GM12892 (cell line): ENCODE measurements around the gene NKRF.
A peak's percentile ranks its signal among the peaks of the same experiment; 100 is the strongest.

Source experiments
- DNase-seq: peaks from one replicate; pipeline ENCODE4 v3.0.0; 2011; ENCODE audit not compliant: insufficient read length
- FAIRE-seq: peaks from 2 replicates; lab custom pipeline; 2011; peaks lifted over from hg19 to GRCh38; lab: Jason Lieb, UNC
- POLR2A ChIP-seq: IDR thresholded peaks from 2 replicates; pipeline ENCODE4 v1.6.1; 2011; ENCODE audit warnings: low read depth, low read length, control low read depth
- POLR2AphosphoS5 ChIP-seq: IDR thresholded peaks from 2 replicates; pipeline ENCODE4 v1.6.1; 2011; ENCODE audit warnings: low read depth, low read length, control low read depth
- TAF1 ChIP-seq: IDR thresholded peaks from 2 replicates; pipeline ENCODE4 v1.6.1; 2011; ENCODE audit warnings: low read depth, mild to moderate bottlenecking, control low read depth, low read length, borderline replicate concordance

NKRF gene

DNA sequence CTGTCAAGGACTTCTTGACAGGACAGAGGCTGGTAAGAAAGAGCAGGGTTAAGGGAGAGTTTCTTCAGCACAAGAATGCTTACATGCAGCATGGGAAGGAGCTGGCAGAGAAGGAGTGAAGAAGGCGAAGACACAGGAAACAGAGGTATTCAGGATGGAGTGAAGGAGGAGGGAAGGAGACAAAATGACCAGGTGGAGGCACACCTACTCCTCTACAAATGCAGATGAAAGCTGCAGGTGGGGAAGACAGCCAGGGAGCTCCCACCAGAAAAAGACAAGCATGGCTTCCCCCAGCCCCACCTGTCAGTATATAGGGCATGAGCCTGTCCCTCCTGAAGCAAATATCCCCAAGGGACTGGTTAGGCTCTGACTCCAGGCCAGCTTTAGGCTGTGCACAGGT is 29.6 kb upstream of the NKRF start:
- DNase-seq (no peak), FAIRE-seq (no peak)
- TF ChIP-seq TAF1 (no peak), POLR2A (no peak), POLR2AphosphoS5 (no peak)

DNA sequence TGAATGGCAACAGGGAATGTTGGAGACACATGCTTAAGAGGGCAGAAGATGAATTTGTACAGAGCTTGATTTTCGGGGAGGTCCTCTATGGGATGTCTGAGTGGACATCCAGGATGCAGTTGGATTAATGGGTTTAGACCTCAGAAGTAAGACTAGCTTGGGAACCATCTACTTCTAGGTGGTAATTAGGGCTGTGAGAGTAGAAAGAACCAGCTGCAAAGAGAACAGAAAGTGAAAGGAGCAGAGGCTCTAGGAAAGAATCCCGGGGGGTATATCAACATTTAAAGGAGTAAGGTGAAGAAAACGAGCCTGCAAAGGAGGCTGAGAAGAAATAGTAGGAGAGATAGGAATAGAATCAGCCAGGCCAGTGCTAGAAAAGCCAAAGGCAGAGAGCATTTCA is 29.0 kb upstream of the NKRF start:
- no peak for FAIRE-seq
- TF ChIP-seq POLR2A (no peak), POLR2AphosphoS5 (no peak), TAF1 (no peak)
- no peak for DNase-seq

DNA sequence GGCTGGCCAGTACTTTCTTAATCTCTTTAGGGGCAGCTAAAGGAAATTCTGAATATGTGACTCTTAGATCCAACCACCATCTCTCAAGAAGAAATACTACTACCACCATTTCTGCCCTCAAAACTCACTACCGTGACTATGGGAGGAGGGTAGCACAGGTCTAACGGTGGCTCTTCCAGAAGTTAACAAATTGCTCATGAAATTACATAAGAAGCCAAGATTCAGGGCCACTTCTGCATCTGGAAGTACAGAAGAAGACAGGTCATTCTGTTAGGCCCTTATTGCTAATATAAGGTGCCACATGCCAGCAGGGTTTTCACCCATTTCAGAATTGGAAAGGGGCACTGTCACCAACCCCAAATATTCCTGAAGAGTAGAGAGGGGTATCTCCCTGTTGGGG is 19.6 kb upstream of the NKRF start:
- DNase-seq: no peak
- no peak for TF ChIP-seq POLR2A
- TF ChIP-seq POLR2AphosphoS5: no peak
- TF ChIP-seq TAF1: no peak
- no peak for FAIRE-seq

DNA sequence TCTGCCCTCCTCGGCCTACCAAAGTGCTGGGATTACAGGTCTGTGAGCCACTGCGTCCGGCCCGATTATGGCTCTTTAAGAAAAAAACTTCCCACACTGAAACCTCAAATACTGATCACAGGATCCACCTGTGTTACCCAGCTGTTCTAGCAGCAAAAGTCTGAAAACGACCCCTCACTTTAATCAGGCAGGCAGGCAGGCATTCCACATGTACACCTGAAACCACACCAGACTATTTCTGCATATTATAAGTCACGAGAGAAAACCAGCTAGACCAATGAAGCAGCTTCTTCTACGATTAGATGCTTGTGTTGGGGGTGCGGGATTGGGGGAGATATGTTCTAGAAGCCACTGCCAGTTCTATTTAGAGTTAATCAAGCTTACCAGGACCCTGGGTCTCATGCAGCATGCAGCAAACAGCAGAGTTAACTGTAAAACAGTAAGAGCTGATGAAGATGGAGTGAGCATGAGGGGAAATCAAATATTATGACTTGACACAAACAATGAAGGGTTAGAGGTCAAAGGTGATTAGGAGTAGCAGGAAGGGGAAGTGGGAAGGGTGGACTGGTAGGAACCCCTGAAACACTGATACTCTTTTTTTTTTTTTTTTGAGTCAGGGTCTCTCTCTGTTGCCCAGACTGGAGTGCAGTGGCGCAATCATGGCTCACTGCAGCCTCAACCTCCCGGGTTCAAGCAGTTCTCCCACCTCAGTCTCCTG is 18.9 kb upstream of the NKRF start:
- no peak for TF ChIP-seq POLR2A
- no peak for TF ChIP-seq POLR2AphosphoS5
- no peak for TF ChIP-seq TAF1
- DNase-seq (no peak), FAIRE-seq (peak; percentile 46)

DNA sequence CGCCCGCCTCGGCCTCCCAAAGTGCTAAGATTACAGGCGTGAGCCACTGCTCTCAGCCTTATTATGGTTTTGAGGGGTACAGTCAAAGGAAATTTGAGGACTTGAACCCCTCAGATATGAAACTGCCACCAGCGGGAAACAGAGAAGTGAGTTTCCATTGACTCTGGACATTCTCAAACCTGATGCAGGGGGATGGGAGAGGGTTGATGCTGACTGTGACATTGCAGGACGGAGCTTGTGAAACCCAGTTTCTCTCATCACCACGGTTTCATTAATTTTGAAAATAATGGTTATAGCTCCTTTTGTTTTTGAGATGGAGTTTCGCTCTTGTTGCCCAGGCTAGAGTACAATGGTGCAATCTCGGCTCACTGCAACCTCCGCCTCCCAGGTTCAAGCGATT is 18.2 kb upstream of the NKRF start:
- FAIRE-seq: no peak

DNA sequence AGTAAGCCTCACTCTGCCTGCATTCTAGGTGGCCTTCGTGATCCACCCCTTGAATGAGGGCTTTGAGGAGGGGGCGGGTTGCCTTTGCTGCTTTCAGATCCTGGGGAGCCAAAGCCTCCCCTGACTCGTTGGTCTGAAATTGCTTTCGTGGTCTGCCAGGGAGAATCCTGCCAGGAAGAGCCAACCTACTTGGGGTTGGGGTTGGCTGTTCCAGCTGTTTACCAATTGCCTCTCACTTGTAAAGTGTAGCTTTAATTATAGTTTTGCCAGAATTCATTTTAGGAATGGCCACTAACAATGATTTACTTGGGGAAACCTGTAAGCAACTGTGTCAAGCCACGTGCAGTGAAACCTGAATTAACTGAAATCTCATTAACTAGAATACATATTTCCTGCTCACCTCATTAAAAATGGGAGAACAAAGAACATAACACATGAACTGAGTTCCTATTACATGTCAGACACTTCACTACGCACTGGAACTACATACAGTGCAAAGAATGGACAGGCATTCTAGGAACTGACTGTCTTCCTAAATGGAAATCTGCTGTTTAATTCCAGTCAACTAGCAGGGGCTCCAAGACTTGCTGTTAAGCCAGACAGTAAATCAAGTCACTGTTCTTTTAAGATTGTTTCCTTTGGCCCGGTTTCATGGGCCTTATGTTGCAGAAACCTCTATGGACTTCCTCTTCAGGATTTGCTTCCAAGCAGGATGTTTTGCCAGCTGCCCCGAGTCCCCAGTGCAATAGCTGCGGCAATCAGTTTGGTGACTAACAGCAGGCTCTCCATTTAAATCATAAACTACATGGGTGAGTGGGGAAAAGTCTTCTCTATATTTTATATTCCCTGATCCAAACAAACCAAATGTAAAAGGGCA is 16.4 kb upstream of the NKRF start:
- TF ChIP-seq POLR2A (no peak), POLR2AphosphoS5 (no peak), TAF1 (no peak)
- DNase-seq: no peak
- peak; percentile 53 for FAIRE-seq

More for the DNA sequence above, 18.2 kb upstream of the NKRF start:
- TF ChIP-seq POLR2AphosphoS5 (no peak), TAF1 (no peak), POLR2A (no peak)
- DNase-seq: no peak

DNA sequence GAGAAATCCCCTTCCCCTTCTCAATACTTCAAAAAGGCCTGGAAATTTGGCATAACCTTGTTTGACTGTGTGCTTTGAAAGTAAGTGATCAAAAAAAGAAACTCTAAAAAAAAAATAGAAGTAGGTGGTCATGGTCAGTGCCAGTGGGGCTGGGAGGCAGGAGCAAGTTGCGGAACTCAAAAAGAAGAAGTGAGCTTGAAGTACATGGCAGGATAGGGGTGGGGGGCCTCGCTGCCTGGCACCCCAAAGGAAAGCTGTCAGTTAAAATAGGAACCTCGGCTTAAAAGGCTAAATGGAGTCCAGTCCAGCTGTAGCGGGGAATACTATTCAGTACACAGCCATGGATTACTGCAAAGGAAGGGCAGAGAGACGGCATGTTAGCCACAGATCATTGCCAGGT is 12.2 kb upstream of the NKRF start:
- TF ChIP-seq POLR2A (no peak), TAF1 (no peak), POLR2AphosphoS5 (no peak; the same call in 1 of the 2 replicates)
- DNase-seq (no peak), FAIRE-seq (peak; percentile 93)

DNA sequence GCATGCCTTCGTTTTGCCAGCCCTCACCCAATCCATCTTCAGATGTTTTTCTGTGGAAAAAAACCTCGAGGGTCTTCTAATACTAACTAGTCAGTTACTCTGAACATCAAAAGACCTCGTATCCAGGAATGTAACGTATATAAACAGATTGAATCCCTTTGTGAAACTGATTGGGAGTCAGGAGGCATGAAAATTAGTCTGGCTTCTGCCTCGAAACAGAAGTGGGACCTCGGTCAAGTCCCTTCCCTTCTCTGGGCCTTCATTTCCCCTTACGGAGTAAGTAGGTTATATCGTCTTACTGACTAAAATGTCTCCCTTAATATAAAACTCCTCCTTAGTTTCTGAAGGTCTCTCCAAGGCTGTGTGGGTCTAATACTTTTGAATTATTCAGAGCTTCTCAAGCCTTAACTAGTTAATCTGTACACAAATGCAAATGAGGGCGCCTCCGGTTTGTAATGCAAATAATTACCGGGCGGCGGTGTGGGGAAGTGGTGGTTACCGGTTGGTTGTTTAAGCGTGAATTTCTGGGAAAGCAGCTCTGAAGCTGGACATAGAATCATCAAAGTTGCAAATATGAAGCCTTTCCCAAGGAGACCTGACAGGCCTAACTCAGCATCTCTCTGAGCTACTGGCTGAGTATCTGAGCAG is 11.4 kb upstream of the NKRF start:
- FAIRE-seq: peak; percentile 76
- peak; percentile 62 for TF ChIP-seq POLR2A
- TF ChIP-seq TAF1: no peak
- no peak for DNase-seq

DNA sequence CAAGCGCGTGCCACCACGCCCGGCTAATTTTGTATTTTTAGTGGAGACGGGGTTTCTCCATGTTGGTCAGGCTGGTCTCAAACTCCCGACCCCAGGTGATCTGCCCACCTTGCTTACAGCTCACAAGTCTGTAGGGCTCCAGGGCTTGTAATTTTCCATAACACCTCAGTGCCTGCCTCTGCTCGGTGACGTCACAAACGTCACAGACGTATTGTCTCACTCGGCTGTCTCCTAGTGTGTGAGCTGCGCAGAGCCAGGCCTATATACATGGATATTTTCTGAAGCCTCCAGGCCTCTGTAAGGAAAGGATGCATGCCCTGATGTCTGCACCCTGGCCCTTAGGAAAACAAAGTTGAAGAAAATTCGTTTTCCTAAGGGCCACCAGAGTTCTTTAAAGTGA is 8.6 kb upstream of the NKRF start:
- no peak for DNase-seq
- no peak for FAIRE-seq
- TF ChIP-seq POLR2A (no peak), POLR2AphosphoS5 (no peak), TAF1 (no peak)

DNA sequence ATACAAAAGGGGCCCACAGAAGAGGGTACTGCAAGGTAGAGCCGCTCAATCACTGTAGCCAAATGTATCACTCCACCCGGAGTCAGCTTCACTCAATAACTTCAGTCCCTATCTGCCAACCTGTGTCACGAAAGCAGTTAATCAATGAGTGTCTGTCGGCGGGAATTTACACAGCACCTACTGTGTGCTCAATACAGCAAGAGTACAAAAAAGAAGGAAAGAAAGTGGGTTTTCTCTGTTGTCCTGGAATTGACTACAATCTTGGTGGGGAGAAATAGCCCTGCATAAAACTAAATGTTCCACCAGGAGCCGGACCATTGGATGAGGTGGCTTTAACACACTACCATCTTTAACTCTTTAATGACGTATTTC is 780 bp upstream of the NKRF start:
- DNase-seq (no peak), FAIRE-seq (peak; percentile 76)
- TF ChIP-seq TAF1 (no peak), POLR2A (no peak), POLR2AphosphoS5 (no peak)

DNA sequence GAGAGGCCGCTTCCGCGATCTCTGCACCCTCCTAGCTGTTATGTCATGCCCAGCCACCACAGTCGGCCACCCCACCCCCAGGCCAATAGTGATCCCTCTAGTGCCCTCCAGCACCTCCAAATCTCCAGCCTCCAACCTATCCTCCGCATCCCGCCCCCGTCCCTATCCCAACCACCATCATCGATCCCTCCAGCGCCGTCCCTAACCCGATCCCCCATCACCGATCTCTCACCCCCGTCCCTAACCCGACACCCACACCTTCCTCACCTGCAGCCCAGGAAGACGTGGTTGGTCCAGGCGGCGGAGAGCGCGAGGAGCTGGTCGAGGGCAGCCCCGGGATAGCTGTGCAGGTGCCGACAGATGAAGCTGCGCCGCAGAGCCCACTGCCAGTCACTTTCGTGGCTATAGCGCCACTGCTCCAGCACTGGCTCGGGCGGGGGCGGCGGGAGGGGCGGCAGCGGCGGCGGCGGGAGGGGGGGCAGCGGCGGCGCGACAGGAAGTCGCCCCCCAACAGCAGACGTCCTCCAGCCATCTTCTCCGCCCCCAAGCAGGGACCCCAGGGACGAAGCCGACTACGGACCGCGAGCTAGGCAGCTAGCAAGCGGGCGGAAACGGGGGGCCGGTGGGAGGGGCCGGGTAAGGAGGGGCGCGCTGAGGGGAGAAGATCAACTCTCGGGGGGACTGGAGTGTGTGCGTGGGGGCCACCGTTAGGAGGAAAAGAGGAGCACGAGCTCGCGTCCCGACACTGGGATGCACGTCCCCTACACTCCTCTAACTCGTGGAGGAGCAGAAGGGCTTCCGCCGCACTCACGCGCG is 552 bp downstream of the NKRF start:
- DNase-seq (no peak), FAIRE-seq (peak; percentile 70)
- TF ChIP-seq POLR2AphosphoS5 (no peak), TAF1 (no peak), POLR2A (no peak)
